Islet of Langerhans (tissue), 1 donor: ENCODE data around the gene VSTM5.
"Not testable (repeated sequence)": the region's sequence is repeated elsewhere in the genome, so short reads cannot be mapped to it uniquely, and the experiment has no call there.

Experiments used
- FAIRE-seq: peaks from one replicate; lab custom pipeline; 2011; peaks lifted over from hg19 to GRCh38; lab: Jason Lieb, UNC

VSTM5 gene

DNA sequence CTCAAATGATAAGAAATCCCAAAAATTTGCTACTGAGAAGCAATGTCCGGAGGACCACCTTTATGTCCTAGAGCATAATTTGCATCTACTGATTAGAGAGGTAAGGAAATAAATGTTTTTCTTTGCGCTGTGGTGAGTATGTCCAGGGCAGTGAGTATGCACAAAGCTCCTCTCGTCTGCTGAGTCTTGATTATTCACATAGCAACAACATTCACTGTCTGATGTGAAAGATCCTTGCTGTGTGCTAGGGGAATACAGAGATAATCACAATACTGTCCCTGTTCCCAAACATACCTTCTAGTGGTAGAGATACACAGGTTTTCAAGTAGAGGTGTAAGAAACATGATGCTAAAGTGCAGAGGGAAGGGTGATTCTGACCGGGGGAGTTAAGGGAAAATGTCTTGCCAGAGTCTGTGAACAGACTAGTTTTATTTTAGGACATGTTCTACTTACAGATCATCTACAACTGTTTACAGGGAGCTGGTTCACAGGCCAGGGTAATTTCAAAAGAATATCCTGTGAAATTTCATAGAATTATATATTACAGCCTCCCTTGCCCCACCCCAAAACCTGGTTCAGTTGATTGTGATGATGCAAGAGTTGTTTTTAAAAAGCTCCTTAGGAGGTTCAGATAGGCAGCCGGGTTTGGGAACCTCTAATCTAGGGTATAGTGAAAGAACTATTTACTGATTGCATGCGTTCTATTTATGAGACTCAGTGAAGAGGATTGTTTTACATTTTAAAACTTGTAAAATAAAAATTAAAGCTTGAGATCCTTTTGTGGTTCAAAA lies 53.8 kb downstream of the VSTM5 start:
- no peak for FAIRE-seq

DNA sequence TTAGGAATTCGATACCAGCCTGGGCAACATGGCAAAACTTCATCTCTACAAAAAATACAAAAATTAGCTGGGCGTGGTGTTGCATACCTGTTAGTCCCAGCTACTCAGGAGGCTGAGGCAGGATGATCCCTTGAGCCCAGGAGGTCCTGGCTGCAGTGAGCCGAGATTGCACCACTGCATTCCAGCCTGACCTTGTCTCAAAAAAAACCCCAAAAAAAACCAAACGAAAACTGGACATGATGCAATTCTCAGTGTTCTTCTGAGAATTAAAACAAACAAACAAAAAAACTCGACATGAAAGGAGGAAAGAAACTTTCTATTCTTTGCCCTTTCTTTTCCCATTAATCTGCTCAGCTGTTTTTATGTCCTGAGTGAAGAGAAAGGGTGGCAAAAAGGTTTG lies 58.9 kb downstream of the VSTM5 start:
- FAIRE-seq, result no peak

DNA sequence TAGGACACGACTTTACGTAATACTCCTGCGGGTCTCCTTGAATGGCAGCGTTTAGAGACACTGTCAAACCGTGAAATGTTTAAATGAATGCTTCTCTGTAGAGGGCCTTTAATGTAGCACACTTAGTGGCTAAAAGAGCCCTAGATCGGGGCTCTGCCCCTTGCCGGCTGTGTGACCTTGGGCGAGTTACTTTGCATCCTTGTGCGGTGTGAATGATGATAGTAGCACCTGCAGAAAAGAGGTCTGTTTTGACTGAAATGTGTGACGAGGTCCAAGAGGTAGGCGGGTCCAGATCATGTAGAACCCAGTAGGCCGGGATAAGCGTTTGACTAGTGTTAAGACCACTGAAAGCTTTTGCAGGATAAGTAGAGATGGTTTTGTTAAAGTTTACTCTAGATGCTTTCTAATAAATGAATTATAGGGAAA lies 65.5 kb downstream of the VSTM5 start:
- no peak for FAIRE-seq

DNA sequence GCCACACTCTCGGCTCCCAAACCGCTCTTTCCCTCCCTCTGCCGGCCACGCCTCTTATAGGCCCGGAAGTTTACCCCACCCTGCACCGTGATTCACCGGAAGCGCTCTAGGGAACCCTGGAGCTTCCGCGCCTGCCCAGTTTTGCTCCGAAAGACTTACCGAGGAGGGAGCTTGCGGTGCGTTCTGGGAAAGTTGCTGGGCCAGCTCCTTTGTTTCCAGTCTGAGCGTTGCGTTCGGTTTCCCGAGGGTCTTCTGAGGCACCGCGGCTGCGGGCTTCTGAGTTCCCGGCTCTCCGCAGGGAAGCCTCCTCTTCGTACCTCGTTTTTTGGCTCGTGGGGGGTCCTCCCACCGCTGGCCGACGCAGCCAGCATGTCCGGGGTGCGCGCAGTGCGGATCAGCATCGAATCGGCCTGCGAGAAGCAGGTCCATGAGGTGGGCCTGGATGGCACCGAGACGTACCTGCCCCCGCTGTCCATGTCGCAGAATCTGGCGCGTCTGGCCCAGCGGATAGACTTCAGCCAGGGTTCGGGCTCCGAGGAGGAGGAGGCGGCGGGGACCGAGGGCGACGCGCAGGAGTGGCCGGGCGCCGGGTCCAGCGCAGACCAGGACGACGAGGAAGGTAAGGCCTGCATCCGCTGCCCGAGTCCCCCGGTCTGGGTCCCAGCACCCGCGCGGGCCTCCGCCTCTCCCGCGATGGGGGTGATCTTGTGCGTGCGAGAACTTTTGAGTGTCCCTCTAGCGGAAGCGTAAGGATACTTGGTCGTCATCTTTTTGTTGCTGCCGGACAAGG lies 66.1 kb downstream of the VSTM5 start, which contains the start of gene MED17:
MED17 (plus strand) TSS at position 138 of the 790 bp plus-strand sequence; CDS start at position 370, 232 bp downstream.
- peak; percentile 21 for FAIRE-seq

DNA sequence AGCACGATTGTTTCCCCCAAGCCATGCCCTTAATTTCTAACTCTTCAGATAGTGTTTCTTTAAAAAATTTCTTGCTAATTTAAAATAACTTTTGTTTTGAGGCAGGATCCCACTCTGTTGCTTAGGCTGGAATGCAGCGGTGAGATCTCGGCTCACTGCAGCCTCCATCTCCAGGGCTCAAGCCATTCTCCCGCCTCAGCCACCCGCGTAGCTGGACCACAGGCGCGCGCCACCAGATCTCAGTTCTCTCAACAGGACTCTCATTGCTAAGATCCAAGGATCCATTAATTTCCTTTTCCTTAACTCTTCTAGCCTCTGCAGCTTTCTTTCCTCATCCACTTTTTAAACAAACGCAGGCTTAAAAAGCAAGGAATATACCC lies 66.7 kb downstream of the VSTM5 start:
- no peak for FAIRE-seq

DNA sequence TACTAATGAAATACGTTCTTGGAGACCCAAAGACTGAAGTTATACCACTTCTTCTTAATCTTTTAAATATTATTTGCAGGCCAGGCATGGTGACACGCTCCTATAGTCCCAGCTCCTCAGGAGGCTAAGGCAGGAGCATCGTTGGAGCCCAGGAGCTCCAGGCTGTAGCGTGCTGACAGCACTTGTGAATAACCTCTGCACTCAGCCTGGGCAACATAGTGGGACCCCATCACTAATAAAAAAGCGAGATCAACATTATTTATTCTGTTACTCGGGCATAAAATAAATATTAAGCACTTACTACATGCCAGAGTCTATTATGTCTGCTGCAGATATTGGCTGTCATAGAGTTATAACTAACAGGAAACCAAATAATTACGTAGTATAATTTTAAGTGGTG lies 67.1 kb downstream of the VSTM5 start:
- FAIRE-seq, result no peak

DNA sequence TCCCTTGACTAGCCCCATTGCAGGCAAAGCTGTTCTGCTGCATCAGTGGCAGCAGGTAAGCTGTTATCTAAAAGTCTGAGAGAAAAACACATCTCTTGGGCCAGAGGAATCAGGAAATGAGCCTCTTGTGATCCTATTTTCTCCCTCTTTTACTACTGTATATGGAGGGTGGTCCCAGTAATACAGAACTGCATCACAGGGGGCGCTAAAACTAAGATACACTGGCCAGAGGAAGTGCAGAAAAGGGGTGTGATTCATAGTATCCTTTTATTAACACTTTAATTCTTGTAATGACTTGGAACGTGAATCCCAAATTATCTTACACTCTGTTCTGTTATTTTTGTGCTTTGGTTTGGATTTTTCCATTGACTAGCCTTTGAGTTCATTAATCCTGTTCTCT lies 75.1 kb downstream of the VSTM5 start:
- FAIRE-seq, result no peak

DNA sequence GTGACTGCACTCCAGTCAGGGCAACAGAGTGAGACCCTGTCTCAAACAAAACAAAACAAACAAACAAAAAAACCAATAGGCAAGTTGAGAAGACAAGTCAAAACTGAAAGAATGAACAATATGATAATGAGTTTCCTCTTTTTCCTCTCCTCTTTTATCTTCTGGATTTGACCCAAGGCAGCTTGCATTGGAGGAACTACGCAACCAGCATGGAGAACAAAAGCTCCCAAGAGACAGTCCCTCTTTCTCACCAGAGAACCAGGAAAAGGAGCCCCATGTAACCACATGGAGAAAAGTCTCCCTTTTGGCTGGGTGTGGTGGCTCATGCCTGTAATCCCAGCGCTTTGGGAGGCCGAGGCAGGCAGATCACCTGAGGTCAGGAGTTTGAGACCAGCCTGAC lies 75.9 kb downstream of the VSTM5 start:
- FAIRE-seq, result not testable (repeated sequence)

DNA sequence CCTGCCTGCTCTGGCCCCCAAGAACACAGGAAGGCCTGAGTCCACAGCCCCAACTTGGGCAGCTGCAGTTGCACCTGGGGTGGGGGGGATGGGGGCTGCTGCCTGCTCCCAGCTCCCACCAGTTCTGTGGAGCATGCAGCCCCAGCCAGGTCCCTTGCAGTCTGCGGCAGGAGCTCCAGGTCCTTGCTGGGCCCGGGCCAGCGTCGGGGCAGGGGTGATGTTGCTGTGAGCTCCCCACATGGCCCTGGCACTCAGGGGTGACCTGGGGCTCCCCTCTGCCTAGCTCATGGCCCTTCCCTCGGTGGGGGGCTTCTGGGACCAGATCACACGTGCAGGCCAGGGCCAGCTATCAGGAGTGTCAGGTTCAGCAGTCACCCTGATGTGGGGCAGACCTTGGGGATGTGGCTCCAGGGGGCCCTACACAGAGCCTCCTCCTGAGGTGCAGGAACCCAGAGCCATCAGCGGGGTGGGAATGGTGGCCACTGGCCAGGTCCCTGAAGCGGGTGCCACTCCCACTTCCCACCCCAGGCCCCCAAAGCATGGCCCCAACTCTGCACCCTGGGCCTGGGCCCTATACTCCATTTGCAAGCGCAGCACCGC lies 76.7 kb downstream of the VSTM5 start:
- FAIRE-seq, result no peak

DNA sequence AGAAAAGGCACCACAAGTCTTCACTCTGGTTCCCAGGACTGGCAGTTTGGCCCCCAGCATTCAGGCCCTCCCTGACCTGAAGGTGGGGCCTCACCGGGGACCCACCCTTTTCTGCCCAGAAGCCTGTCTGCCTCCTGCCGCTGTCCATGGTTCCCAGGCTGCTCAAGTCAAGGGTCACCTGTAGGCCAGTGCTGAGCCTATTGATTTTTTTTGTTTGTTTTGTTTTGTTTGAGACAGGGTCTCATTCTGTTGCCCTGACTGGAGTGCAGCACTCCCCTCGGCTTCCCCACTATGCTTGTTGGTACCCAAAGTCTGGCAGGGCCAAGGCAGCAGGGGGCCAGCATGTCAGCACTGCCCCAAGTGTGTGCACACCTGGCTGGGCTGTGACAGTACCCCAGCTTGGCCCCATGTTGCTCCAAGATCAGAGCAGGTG lies 77.4 kb downstream of the VSTM5 start:
- FAIRE-seq, result no peak

DNA sequence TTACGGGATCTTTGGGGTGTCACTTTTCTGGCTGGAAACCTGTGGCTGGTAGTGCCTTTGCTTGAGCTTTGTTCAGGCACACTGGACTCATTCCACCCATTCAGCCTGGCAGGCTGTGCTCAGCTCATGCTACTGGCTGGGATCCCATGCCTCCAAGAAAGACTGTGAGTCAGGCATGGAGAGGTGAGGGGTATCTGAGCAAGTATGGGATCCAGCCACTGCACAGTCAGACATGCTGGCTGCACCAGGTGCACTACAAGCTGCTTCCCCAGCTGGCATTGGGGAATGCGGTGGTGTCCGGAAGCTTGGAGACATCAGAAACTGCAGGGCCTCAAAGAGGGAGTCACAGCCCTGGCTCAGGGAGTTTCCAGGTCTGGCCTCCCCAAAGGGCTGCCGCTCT lies 78.3 kb downstream of the VSTM5 start:
- FAIRE-seq, result no peak

DNA sequence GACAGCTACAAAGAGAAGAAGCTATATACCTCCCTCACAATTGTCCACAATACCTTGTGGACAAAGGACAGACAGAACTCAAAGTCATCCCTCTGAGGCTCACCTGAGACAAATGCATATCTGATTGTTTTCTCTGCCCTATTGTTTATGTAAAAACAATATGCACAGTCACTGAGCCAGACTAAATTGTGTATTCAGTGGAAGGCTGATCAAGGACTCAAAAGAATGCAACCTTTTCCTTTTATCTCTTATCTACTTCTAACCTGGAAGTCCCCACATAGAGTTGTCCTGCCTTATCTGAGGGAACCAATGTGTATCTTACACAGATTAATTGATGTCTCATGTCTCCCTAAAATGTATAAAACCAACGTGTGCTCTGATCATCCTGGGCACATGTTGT lies 80.3 kb downstream of the VSTM5 start:
- no peak for FAIRE-seq
